OCI-LY3 (cell line): ENCODE data around the gene ARPC5.

Experiments used
- CTCF ChIP-seq: fragments of 200-600, 300-600 bp; sonication (generic); IDR thresholded peaks from 2 replicates; pipeline ENCODE4 v1.5.1; 2014; ENCODE audit warnings: antibody characterized with exemption, low read length, low read depth
- EZH2phosphoT487 ChIP-seq: fragments of 200-600 bp; shearing (Covaris generic); IDR thresholded peaks from 2 replicates; pipeline ENCODE4 v1.6.1; 2018; ENCODE audit warnings: antibody characterized with exemption, mixed run types, low read depth

GRCh38 chr1:183575606-183576005 lies 60.0 kb downstream of the ARPC5 start:
- TF ChIP-seq CTCF (no peak), EZH2phosphoT487 (no peak)
